PFSK-1 (cell line): ENCODE results near the gene CHTF8.

Experiments used
- FOXP2 ChIP-seq: optimal IDR thresholded peaks from 2 replicates; pipeline ENCODE3; 2011; ENCODE audit warnings: borderline replicate concordance, control low read depth, inconsistent platforms; ENCODE audit not compliant: insufficient read depth; ENCODE audit errors: extremely low read length, extremely low read depth
- POLR2AphosphoS5 ChIP-seq: IDR thresholded peaks from 2 replicates; pipeline ENCODE4 v1.6.1; 2012; ENCODE audit warnings: low read depth, mild to moderate bottlenecking, control low read depth, low read length, moderate library complexity
- SIN3A ChIP-seq: IDR thresholded peaks from 2 replicates; pipeline ENCODE4 v1.6.1; 2012; ENCODE audit warnings: mild to moderate bottlenecking, low read length, moderate library complexity, borderline replicate concordance; ENCODE audit not compliant: insufficient read depth
- TAF1 ChIP-seq: IDR thresholded peaks from 2 replicates; pipeline ENCODE4 v1.6.1; 2012; ENCODE audit warnings: low read length, control low read depth, borderline replicate concordance; ENCODE audit not compliant: insufficient read depth

DNA sequence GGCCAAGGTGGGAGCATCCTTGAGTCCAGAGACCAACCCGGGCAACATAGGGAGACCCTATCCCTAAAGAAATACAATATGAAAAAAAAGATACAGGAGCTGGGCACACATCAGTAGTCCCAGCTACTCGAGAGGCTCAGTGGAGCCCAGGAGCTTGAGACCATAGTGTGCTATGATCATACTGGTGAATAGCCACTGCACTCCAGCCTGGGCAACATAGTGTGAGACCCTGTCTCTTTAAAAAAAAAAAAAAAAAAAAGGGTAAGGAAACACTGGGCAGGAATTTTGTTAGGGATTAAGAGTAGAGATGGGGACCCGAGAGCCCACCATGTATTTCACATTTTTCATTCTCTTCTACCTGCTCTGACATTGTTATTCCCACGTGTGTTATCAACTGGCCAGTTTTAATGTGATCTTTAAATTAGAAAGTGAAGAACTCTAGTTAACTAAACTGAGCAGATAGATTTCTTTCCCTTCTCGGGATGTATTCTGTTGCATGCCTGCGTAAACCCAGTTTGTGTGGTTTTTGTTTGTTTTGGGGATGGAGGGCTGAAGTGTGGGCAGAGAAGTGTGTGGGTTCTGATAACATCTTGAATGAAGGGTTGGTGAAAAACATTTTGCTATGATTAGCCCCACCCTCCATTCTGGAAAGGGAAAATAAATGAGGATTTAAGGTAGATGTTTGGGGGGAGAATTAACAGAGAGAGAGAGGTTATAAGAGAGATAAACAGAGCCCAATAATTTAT lies 37.4 kb upstream of the CHTF8 start:
- no peak for TF ChIP-seq FOXP2
- TF ChIP-seq SIN3A = no peak
- TF ChIP-seq POLR2AphosphoS5 = no peak
- no peak for TF ChIP-seq TAF1
